Tibial artery (tissue), 4 donors: ENCODE measurements around the gene KRTAP4-5.
"Not testable (repeated sequence)": the region's sequence is repeated elsewhere in the genome, so short reads cannot be mapped to it uniquely, and the experiment has no call there.

Experiments
- DNase-seq, 2 donors: peaks; one replicate each; pipeline ENCODE4 v3.0.0-alpha.2; 2019
- H3K27ac ChIP-seq, 2 donors: fragments of 200-600 bp; sonication (generic) in 1 of 2; 1 replicate in 1 of 2; 2 replicates in 1 of 2; pipeline ENCODE4 v1.5.1; 2018 to 2019; ENCODE audit warnings: mild to moderate bottlenecking in 1 of 2
- H3K27me3 ChIP-seq, 2 donors: fragments of 200-600 bp; sonication (generic) in 1 of 2; one replicate each; pipeline versions ENCODE4 v1.5.1 to v1.6.0; 2016 to 2019
- H3K36me3 ChIP-seq, 3 donors: fragments of 200-600 bp; sonication (generic) in 2 of 3; one replicate each; pipeline ENCODE4 v1.5.1; 2016 to 2019; ENCODE audit warnings: mild to moderate bottlenecking in 2 of 3
- H3K4me1 ChIP-seq, 4 donors: fragments of 200-600 bp; sonication (generic) in 2 of 4; 1 replicate in 3 of 4; 2 replicates in 1 of 4; pipeline ENCODE4 v1.5.1; 2016 to 2019
- H3K4me3 ChIP-seq, 2 donors: fragments of 200-600 bp; sonication (generic) in 1 of 2; 1 replicate in 1 of 2; 2 replicates in 1 of 2; pipeline ENCODE4 v1.5.1; 2018 to 2019; ENCODE audit warnings: mild to moderate bottlenecking in 2 of 2
- H3K9me3 ChIP-seq, 3 donors: fragments of 200-600 bp; sonication (generic) in 1 of 3; one replicate each; pipeline ENCODE4 v1.5.1; 2016 to 2019
- CTCF ChIP-seq, 2 experiments: fragments of 200-600 bp in 1 of 2; fragments of 450-650 bp in 1 of 2; IDR thresholded peaks; one replicate each; pipeline ENCODE4 v1.5.1; 2017 to 2019; ENCODE audit warnings: antibody characterized with exemption in 2 of 2, mild to moderate bottlenecking in 1 of 2, moderate library complexity in 1 of 2
- intact Hi-C: fragments of 100-400 bp; cut with DNase I; formaldehyde crosslinking; loops from one replicate; pipeline ENCODE4 v1.15.0; 2023; ENCODE audit warnings: low total_unique reads

The KRTAP4-5 gene

GRCh38 chr17:41118721-41119120, 30.9 kb downstream of the KRTAP4-5 start:
- intact Hi-C loops: no loop called here
- Histone ChIP-seq H3K27ac (no peak overlapping the region), H3K27me3 (peaks cover 0 to 9% of the 10 kb centered on the region in 2 donors), H3K9me3 (no peaks in the 10 kb centered on the region), H3K4me1 (no peaks in the 10 kb centered on the region), H3K36me3 (no peaks in the 10 kb centered on the region), H3K4me3 (no peak overlapping the region)
- DNase-seq: no peak
- no peak for TF ChIP-seq CTCF (IDR thresholded peaks at IDR 0.05)

GRCh38 chr17:41117846-41118386, 31.7 kb downstream of the KRTAP4-5 start, which contains the start of gene KRTAP4-11:
Gene KRTAP4-11 (minus strand): TSS chr17:41118373. CDS start chr17:41118315, 58 bp downstream.
- H3K4me1 ChIP-seq, H3K9me3 ChIP-seq, intact Hi-C loops, H3K27ac ChIP-seq, H3K27me3 ChIP-seq, H3K4me3 ChIP-seq, DNase-seq, H3K36me3 ChIP-seq: not testable (repeated sequence)

GRCh38 chr17:41116297-41116696, 33.3 kb downstream of the KRTAP4-5 start:
- H3K9me3 ChIP-seq: no peaks in the 10 kb centered on the region

GRCh38 chr17:41111151-41111885, 38.3 kb downstream of the KRTAP4-5 start:
- intact Hi-C loops: no loop called here
- no peak for DNase-seq
- Histone ChIP-seq H3K4me3 (no peak overlapping the region), H3K9me3 (no peaks in the 10 kb centered on the region), H3K36me3 (no peaks in the 10 kb centered on the region), H3K27me3 (no peaks in the 10 kb centered on the region), H3K4me1 (no peaks in the 10 kb centered on the region), H3K27ac (no peak overlapping the region)
- no peak for TF ChIP-seq CTCF (IDR thresholded peaks at IDR 0.05)

More at GRCh38 chr17:41116297-41116696, 33.3 kb downstream of the KRTAP4-5 start:
- Histone ChIP-seq H3K27ac (no peak overlapping the region), H3K4me1 (no peaks in the 10 kb centered on the region), H3K27me3 (peaks cover 0 to 9% of the 10 kb centered on the region in 2 donors), H3K4me3 (no peak overlapping the region), H3K36me3 (no peaks in the 10 kb centered on the region)
- intact Hi-C loops: no loop called here
- DNase-seq: no peak
- no peak for TF ChIP-seq CTCF (IDR thresholded peaks at IDR 0.05)

- intact Hi-C loops, H3K27me3 ChIP-seq, H3K4me1 ChIP-seq, H3K27ac ChIP-seq, H3K36me3 ChIP-seq, H3K9me3 ChIP-seq, DNase-seq, H3K4me3 ChIP-seq: not testable (repeated sequence)
These were observed 40.8 kb downstream of the KRTAP4-5 start for GRCh38 chr17:41108728-41109386.

GRCh38 chr17:41107941-41108450, 41.6 kb downstream of the KRTAP4-5 start:
- no peak for DNase-seq
- H3K27me3 ChIP-seq: no peaks in the 10 kb centered on the region
- H3K27ac ChIP-seq: no peak overlapping the region
- no peaks in the 10 kb centered on the region for H3K36me3 ChIP-seq
- no peaks in the 10 kb centered on the region for H3K4me1 ChIP-seq
- TF ChIP-seq CTCF (IDR thresholded peaks at IDR 0.05): no peak
- no peaks in the 10 kb centered on the region for H3K9me3 ChIP-seq
- intact Hi-C loops: no loop called here
- no peak overlapping the region for H3K4me3 ChIP-seq

GRCh38 chr17:41105347-41105746, 44.3 kb downstream of the KRTAP4-5 start, which contains the start of gene KRTAP4-9:
Gene KRTAP4-9 (plus strand): TSS chr17:41105389. CDS start chr17:41105389, 0 bp downstream.
- not testable (repeated sequence) for DNase-seq

GRCh38 chr17:41104386-41105038, 45.1 kb downstream of the KRTAP4-5 start:
- H3K9me3 ChIP-seq, intact Hi-C loops, DNase-seq, H3K36me3 ChIP-seq, H3K27me3 ChIP-seq, H3K4me3 ChIP-seq, H3K27ac ChIP-seq, H3K4me1 ChIP-seq: not testable (repeated sequence)

More at GRCh38 chr17:41105347-41105746, 44.3 kb downstream of the KRTAP4-5 start, which contains the start of gene KRTAP4-9:
- H3K27me3 ChIP-seq, H3K4me1 ChIP-seq, H3K9me3 ChIP-seq, H3K36me3 ChIP-seq, H3K27ac ChIP-seq, intact Hi-C loops, H3K4me3 ChIP-seq: not testable (repeated sequence)
